SU-DHL-6 (cell line): ENCODE results near the gene COG7.

Experiments used
- H2AFZ ChIP-seq: fragments of 200-600 bp; sonication (generic); 2 replicates; pipeline ENCODE4 v1.6.1; 2014; ENCODE audit warnings: low read depth, mild to moderate bottlenecking, moderate library complexity, mixed read lengths, antibody characterized with exemption, low read length; ENCODE audit not compliant: severe bottlenecking
- H3F3A ChIP-seq: fragments of 200-600 bp; shearing (Covaris generic); 2 replicates; pipeline ENCODE4 v1.6.0; 2016; ENCODE audit warnings: antibody characterized with exemption, mild to moderate bottlenecking; ENCODE audit not compliant: insufficient read depth
- H3K27ac ChIP-seq: fragments of 200-600 bp; sonication (generic); 2 replicates; pipeline ENCODE4 v1.5.1; 2016; ENCODE audit warnings: low read depth, mild to moderate bottlenecking, low read length, moderate library complexity, mixed read lengths
- H3K27me3 ChIP-seq: fragments of 200-600 bp; sonication (generic), shearing (Covaris generic); 2 replicates; pipeline ENCODE4 v1.6.0; 2014; ENCODE audit warnings: mild to moderate bottlenecking, low read length
- H3K36me3 ChIP-seq: fragments of 200-600 bp; sonication (generic); 2 replicates; pipeline ENCODE4 v1.6.1; 2014; ENCODE audit warnings: mild to moderate bottlenecking, low read length, mixed read lengths
- H3K4me2 ChIP-seq: fragments of 300-600, 200-600 bp; shearing (Covaris generic), sonication (generic); 2 replicates; pipeline ENCODE4 v1.6.0; 2014; ENCODE audit warnings: low read length, low read depth, mild to moderate bottlenecking; ENCODE audit not compliant: poor library complexity, severe bottlenecking
- H3K4me3 ChIP-seq: fragments of 200-600 bp; sonication (generic); 2 replicates; pipeline ENCODE4 v1.5.1; 2014; ENCODE audit warnings: antibody characterized with exemption, low read length, mild to moderate bottlenecking, mixed read lengths; ENCODE audit not compliant: insufficient read depth, poor library complexity, severe bottlenecking
- H3K79me2 ChIP-seq: fragments of 200-600 bp; sonication (generic); 2 replicates; pipeline ENCODE4 v1.6.1; 2014; ENCODE audit warnings: mild to moderate bottlenecking, low read length, moderate library complexity; ENCODE audit not compliant: insufficient read depth
- H3K9ac ChIP-seq: fragments of 200-600 bp; sonication (generic); 2 replicates; pipeline ENCODE4 v1.7.0; 2014; ENCODE audit warnings: mild to moderate bottlenecking, low read length
- H3K9me2 ChIP-seq: fragments of 200-600 bp; sonication (generic); replicated peaks from 2 replicates; pipeline ENCODE4 v1.6.1; 2014; ENCODE audit warnings: low read length; ENCODE audit not compliant: insufficient read depth
- H3K9me3 ChIP-seq: fragments of 200-600 bp; sonication (generic); 2 replicates; pipeline ENCODE4 v1.6.1; 2014; ENCODE audit warnings: low read length, mixed read lengths; ENCODE audit not compliant: insufficient read depth
- H4K20me1 ChIP-seq: fragments of 200-600 bp; sonication (generic); 2 replicates; pipeline ENCODE4 v1.6.1; 2014; ENCODE audit warnings: low read depth, mild to moderate bottlenecking, antibody characterized with exemption, low read length, moderate library complexity, mixed read lengths
- EZH2phosphoT487 ChIP-seq: fragments of 200-600 bp; sonication (generic), shearing (Covaris generic); conservative IDR thresholded peaks from 2 replicates; pipeline ENCODE4 v1.6.1; 2018; ENCODE audit warnings: mild to moderate bottlenecking, antibody characterized with exemption, low read length, moderate library complexity, mixed read lengths
- TF ChIP-seq, protein P1 (sequence below): fragments of 200-600 bp; sonication (generic); IDR thresholded peaks from one replicate; pipeline ENCODE4 v1.5.1; 2017; ENCODE audit warnings: antibody characterized with exemption, mild to moderate bottlenecking, low read length, moderate library complexity; ENCODE audit not compliant: insufficient read depth, poor library complexity, severe bottlenecking

The COG7 gene

GRCh38 chr16:23385441-23385840 is 67.5 kb downstream of the COG7 start:
- TF ChIP-seq, protein P1, sequence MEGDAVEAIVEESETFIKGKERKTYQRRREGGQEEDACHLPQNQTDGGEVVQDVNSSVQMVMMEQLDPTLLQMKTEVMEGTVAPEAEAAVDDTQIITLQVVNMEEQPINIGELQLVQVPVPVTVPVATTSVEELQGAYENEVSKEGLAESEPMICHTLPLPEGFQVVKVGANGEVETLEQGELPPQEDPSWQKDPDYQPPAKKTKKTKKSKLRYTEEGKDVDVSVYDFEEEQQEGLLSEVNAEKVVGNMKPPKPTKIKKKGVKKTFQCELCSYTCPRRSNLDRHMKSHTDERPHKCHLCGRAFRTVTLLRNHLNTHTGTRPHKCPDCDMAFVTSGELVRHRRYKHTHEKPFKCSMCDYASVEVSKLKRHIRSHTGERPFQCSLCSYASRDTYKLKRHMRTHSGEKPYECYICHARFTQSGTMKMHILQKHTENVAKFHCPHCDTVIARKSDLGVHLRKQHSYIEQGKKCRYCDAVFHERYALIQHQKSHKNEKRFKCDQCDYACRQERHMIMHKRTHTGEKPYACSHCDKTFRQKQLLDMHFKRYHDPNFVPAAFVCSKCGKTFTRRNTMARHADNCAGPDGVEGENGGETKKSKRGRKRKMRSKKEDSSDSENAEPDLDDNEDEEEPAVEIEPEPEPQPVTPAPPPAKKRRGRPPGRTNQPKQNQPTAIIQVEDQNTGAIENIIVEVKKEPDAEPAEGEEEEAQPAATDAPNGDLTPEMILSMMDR: no peak
- TF ChIP-seq EZH2phosphoT487: no peak
- Histone ChIP-seq H3K79me2 (no peaks in the 10 kb centered on the region), H3K27ac (no peak overlapping the region), H3K9ac (no peak overlapping the region), H3K4me3 (no peak overlapping the region), H3K27me3 (no peaks in the 10 kb centered on the region), H3K9me2 (no peaks in the 10 kb centered on the region), H3K36me3 (no peaks in the 10 kb centered on the region), H3K9me3 (no peaks in the 10 kb centered on the region), H2AFZ (no peak overlapping the region), H3K4me2 (no peak overlapping the region), H4K20me1 (no peaks in the 10 kb centered on the region), H3F3A (no peaks in the 10 kb centered on the region)

DNA sequence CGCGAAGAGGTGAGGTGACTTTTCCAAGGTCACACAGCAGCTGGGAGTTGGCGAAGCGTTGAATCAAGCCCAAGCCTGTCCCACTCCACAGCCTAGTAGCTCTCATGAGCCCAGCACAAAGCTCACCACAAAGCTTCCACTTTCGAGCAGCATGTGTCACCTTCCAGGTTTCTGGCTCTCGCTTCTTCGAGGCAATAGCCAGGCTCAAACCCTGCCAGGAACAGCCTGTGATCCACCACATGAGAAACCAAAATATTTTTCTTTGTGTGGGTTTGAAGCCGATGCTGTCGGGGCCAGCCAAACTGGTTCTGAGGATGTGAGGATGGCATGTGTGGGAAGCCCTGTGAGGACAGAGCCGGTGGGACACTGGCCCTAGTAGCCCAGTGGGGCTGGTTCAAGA is 68.1 kb downstream of the COG7 start:
- TF ChIP-seq, protein P1: no peak
- TF ChIP-seq EZH2phosphoT487: no peak
- no peak overlapping the region for H2AFZ ChIP-seq
- H3K27ac ChIP-seq: no peak overlapping the region
- H3F3A ChIP-seq: no peaks in the 10 kb centered on the region
- no peaks in the 10 kb centered on the region for H3K36me3 ChIP-seq
- H3K27me3 ChIP-seq: no peaks in the 10 kb centered on the region
- no peak overlapping the region for H3K4me2 ChIP-seq
- no peaks in the 10 kb centered on the region for H3K9me3 ChIP-seq
- no peaks in the 10 kb centered on the region for H3K9me2 ChIP-seq
- H4K20me1 ChIP-seq: no peaks in the 10 kb centered on the region
- H3K79me2 ChIP-seq: no peaks in the 10 kb centered on the region
- no peak overlapping the region for H3K4me3 ChIP-seq
- no peak overlapping the region for H3K9ac ChIP-seq

DNA sequence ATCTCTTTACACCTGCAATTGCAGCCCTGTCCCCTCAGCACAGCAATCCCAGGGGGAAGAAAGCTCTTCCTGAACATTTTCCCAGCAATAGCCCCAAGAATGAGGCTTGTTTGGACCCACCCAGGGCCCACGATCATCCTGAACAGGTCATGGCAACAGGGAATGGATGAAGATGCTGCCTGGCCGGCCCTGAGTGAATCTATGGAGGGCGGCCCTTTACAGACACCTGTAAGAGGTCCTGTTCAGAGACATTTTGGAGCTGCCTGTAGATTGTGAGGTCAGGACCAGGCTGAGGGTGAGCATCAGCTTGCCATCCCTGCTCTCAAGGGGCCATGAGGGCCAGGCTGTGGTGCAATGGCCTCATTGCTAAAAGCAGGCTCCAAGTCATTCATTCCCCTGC is 69.1 kb downstream of the COG7 start:
- Histone ChIP-seq H3K9ac (no peak overlapping the region), H3K4me2 (no peak overlapping the region), H4K20me1 (no peaks in the 10 kb centered on the region), H3K9me2 (no peaks in the 10 kb centered on the region), H2AFZ (no peak overlapping the region), H3F3A (no peaks in the 10 kb centered on the region), H3K36me3 (no peaks in the 10 kb centered on the region), H3K9me3 (no peaks in the 10 kb centered on the region), H3K4me3 (no peak overlapping the region), H3K79me2 (no peaks in the 10 kb centered on the region), H3K27ac (no peak overlapping the region), H3K27me3 (no peaks in the 10 kb centered on the region)
- no peak for TF ChIP-seq EZH2phosphoT487
- TF ChIP-seq, protein P1: no peak
